HFFc6 (cell line): Measurements from ENCODE around the gene PIH1D1. TPM values are rescaled to one million over a fixed set of nuclear protein-coding genes. Genes with fewer than 3 reads are reported as not detected.

Experiments
- DNase-seq: peaks from one replicate; pipeline ENCODE4 v3.0.0-alpha.2; 2018
- H3K27ac Mint-ChIP-seq: 2 replicates; pipeline ENCODE4 v1.8.0; 2020; ENCODE audit warnings: mild to moderate bottlenecking, mixed read lengths
- H3K27me3 Mint-ChIP-seq: 2 replicates; pipeline ENCODE4 v1.8.0; 2021; ENCODE audit warnings: mild to moderate bottlenecking, moderate library complexity, mixed read lengths; ENCODE audit not compliant: insufficient read depth
- H3K36me3 Mint-ChIP-seq: 2 replicates; pipeline ENCODE4 v1.8.0; 2021; ENCODE audit warnings: low read depth, mixed read lengths
- H3K4me1 Mint-ChIP-seq: 2 replicates; pipeline ENCODE4 v1.8.0; 2020; ENCODE audit warnings: low read depth, mixed read lengths
- H3K4me3 Mint-ChIP-seq: 2 replicates; pipeline ENCODE4 v1.8.0; 2020; ENCODE audit warnings: mild to moderate bottlenecking, moderate library complexity, mixed read lengths
- H3K9me3 Mint-ChIP-seq: 2 replicates; pipeline ENCODE4 v1.8.0; 2020; ENCODE audit warnings: mild to moderate bottlenecking, mixed read lengths
- total RNA-seq, 6 experiments: library from RNA; stranded (reverse); fragmentation: NEBNext Ultra II Directional; extraction: Animal tissue kit (Norgen Biotek cat#: 25700); gene quantifications; 2 replicates in 1 of 6; 3 replicates in 5 of 6; pipeline ENCODE4 v1.2.3, GENCODE V29; 2021
- TF ChIP-seq, protein P1 (sequence below): fragments of 200-600 bp; sonication (generic); IDR thresholded peaks from 2 replicates; pipeline ENCODE4 v1.5.0; 2021; ENCODE audit warnings: antibody characterized with exemption, mild to moderate bottlenecking

PIH1D1 gene
- total RNA-seq, 6 experiments from 2014 or later: 55.8 to 65.6 (median 57.5) TPM

DNA sequence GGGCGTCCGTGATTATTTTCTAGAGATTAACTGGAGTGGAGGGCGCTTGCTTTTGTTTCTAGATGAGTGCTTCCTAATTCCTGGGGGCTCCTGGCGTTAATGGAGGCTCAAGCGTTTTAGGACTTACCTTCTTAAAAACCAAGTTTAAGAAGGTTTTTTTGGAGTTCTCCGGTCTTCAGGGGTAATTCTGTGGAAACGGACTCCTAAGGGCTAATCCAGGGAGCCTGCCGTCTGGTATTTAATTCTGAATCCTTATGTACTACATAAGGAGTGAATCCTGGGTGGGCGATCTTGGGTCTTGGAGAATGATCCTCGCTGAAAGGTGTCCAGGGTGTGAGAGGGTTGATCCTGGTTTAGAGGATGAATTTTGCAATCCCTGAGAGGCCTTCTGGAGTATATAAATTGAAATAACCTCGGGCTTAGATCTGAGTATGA is 45.0 kb upstream of the PIH1D1 start:
- DNase-seq: no peak
- H3K4me3 Mint-ChIP-seq: peak overlapping the region; percentile 94
- peaks cover 16% of the 10 kb centered on the region for H3K9me3 Mint-ChIP-seq
- peaks cover 39% of the 10 kb centered on the region for H3K36me3 Mint-ChIP-seq
- H3K27me3 Mint-ChIP-seq: peaks cover 38% of the 10 kb centered on the region
- peaks cover 17% of the 10 kb centered on the region for H3K4me1 Mint-ChIP-seq
- TF ChIP-seq, protein P1, sequence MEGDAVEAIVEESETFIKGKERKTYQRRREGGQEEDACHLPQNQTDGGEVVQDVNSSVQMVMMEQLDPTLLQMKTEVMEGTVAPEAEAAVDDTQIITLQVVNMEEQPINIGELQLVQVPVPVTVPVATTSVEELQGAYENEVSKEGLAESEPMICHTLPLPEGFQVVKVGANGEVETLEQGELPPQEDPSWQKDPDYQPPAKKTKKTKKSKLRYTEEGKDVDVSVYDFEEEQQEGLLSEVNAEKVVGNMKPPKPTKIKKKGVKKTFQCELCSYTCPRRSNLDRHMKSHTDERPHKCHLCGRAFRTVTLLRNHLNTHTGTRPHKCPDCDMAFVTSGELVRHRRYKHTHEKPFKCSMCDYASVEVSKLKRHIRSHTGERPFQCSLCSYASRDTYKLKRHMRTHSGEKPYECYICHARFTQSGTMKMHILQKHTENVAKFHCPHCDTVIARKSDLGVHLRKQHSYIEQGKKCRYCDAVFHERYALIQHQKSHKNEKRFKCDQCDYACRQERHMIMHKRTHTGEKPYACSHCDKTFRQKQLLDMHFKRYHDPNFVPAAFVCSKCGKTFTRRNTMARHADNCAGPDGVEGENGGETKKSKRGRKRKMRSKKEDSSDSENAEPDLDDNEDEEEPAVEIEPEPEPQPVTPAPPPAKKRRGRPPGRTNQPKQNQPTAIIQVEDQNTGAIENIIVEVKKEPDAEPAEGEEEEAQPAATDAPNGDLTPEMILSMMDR: no peak
- peak overlapping the region; percentile 93 for H3K27ac Mint-ChIP-seq

DNA sequence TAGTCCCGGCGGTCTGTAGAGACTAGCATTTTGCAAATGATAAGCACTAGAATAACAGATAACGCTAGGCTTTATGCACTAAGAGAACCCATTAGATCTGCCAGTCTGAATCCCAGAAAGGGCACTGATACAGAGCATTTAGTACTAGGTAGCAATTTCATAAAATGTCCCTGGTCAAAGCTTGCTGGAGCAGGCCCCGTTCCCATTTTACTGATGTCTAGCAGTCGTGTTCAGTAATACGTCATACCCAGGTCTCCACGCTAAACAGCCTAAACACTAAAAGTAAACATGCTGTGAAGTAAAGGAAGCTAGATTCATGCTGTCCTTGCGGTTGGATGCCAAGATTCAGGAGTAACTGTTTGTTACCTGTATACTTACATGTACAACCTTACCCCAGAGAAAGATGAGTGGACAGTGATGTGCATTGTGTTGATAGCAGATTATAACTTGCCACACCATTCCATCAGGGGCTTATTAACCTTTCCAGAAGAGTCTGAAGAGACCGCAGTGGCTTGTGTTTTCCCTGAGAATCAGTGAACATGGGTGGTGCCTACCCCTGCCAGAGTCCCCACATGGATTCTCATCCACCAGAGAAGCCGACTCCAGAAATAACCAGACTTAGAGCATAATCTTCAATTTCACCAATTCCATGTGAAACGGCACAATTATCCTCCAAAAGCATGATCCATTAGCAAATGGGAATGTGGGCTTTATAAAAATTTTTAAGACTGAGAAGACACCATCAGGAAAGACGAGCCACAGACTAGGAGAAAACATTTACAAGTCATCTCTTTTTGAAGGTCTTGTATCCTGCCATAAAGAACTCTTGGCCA is 41.2 kb upstream of the PIH1D1 start:
- Mint-ChIP-seq H3K4me3 (peak overlapping the region; percentile 32; the same call in 1 of the 2 replicates), H3K9me3 (peaks cover 28% of the 10 kb centered on the region), H3K27ac (peak overlapping the region; percentile 78), H3K27me3 (peaks cover 51% of the 10 kb centered on the region), H3K36me3 (peaks cover 60% of the 10 kb centered on the region), H3K4me1 (peaks cover 18% of the 10 kb centered on the region)
- DNase-seq: no peak
- TF ChIP-seq, protein P1: no peak

DNA sequence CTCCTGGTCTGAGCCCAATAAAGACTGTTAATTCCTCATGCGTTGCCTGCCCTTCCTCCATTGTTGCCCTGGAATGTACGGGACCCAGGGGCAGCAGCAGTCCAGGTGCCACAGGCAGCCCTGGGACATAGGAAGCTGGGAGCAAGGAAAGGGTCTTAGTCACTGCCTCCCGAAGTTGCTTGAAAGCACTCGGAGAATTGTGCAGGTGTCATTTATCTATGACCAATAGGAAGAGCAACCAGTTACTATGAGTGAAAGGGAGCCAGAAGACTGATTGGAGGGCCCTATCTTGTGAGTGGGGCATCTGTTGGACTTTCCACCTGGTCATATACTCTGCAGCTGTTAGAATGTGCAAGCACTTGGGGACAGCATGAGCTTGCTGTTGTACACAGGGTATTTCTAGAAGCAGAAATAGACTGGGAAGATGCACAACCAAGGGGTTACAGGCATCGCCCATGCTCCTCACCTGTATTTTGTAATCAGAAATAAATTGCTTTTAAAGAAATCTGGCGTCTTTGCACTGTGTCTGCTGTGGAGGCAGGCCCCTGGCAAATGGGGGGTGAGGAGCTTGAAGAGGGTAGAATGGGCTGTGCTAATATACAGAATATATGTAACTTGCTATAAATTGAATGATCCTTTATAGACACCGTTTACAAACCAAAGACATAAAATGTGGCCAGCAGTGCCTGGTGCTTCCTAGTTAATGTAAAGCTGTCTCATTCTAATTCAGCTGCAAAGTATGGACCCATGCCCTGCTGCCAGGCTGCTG is 40.4 kb upstream of the PIH1D1 start:
- Mint-ChIP-seq H3K36me3 (peaks cover 58% of the 10 kb centered on the region), H3K4me3 (peak overlapping the region; percentile 32; the same call in 1 of the 2 replicates), H3K27ac (peak overlapping the region; percentile 78), H3K9me3 (peaks cover 34% of the 10 kb centered on the region), H3K4me1 (peaks cover 10% of the 10 kb centered on the region; the same call in 1 of the 2 replicates), H3K27me3 (peaks cover 56% of the 10 kb centered on the region)
- TF ChIP-seq, protein P1: no peak
- DNase-seq: no peak

DNA sequence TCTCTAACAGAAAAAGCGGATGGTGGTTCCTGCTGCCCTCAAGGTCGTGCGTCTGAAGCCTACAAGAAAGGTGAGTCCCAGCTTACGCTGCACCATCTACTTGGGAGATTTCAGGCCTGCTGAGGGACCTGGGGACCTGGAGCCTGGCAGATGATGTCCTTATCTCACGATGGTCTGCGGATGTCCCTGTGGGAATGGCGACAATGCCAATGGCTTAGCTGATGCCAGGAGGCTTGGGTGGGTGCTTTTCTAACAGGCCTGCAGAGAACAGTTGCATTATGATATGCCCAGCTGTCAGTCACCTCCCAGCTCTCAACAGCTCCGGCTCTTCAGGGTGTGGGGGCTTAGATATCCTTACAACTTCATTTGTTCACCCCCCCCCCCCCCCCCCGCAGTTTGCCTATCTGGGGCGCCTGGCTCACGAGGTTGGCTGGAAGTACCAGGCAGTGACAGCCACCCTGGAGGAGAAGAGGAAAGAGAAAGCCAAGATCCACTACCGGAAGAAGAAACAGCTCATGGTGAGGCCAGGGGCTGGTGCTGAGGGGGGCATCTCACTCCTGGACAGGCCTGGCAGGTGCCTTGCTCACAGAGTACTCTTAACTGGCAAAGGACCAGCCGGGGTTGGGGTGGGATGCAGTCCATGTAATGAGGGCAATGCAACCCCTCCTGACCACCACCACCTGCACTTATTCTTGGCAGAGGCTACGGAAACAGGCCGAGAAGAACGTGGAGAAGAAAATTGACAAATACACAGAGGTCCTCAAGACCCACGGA is 39.6 kb upstream of the PIH1D1 start:
- peak overlapping the region; percentile 98 for H3K27ac Mint-ChIP-seq
- H3K4me3 Mint-ChIP-seq: peak overlapping the region; percentile 55; the same call in 1 of the 2 replicates
- H3K27me3 Mint-ChIP-seq: peaks cover 50% of the 10 kb centered on the region
- peaks cover 34% of the 10 kb centered on the region for H3K9me3 Mint-ChIP-seq
- peaks cover 10% of the 10 kb centered on the region; the same call in 1 of the 2 replicates for H3K4me1 Mint-ChIP-seq
- H3K36me3 Mint-ChIP-seq: peaks cover 50% of the 10 kb centered on the region
- TF ChIP-seq, protein P1: no peak
- no peak for DNase-seq
